ENCODE measurements around the gene FOXP1.

Gene FOXP1

DNA sequence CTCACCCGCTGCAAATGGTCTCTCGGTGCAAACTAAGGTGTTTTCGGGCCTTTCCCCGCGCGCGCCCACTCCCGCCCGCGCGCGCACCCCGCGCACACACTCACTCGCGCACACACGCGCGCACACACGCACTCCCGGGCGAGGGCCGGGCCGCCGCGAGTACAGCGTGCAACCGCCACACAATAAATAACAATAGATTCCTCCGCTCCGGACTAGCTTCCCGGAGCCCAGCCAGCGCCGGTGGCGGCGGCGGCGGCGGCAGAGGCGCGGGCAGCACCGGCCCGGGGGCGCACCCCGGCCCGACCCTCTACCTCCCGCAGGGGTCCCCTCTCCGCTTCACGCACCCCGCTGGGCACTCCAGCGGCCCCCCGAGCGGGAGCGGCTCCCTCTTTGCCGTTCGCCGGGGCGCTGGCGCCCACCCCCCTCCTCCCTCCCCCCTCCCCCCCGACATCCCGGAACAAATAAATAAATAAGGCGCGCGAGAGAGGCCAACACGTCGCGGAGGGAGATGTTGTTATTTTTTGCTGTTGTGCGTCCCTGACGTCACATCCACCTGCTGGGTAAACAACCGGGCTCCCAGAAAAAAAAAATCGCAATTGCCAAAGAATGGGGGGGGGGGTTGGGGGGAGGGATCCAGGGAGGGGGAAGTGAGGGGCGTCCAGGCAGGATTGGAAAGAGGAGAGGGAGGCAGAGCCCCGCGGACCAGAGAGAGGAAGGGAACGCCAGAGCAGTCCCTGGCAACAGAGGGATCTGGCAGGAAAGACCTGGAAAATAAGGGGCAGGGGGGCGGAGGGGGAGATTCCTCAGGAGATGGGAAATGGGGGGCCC lies at the start of gene FOXP1:
TSS of gene FOXP1 (minus strand) at position 163 of the 828 bp plus-strand sequence. CDS start 385,347 bp downstream, outside the sequence.
- peak; percentile 62 for DNase-seq (ENCODE audit: low spot score)

DNA sequence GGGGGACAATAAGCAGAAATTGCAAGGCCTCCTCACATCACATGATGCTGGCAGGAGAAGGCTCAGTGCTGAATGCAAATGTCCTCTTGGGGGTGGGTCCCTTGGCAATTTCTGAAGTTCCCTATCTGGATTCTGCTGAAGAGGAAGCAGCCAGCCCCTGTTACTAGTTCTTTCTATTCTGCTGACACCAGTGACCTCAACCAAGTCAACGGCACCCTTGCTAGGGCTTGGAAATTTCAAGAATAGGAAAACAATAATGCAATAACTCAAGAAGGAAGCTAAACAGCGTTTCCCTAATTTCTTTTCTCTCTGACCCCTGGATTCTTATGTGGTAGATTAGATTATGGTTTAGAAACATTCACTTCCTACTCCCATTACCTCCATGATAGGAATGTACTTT lies 46.2 kb upstream of the FOXP1 start:
- DNase-seq (ENCODE audit: low spot score) = no peak

DNA sequence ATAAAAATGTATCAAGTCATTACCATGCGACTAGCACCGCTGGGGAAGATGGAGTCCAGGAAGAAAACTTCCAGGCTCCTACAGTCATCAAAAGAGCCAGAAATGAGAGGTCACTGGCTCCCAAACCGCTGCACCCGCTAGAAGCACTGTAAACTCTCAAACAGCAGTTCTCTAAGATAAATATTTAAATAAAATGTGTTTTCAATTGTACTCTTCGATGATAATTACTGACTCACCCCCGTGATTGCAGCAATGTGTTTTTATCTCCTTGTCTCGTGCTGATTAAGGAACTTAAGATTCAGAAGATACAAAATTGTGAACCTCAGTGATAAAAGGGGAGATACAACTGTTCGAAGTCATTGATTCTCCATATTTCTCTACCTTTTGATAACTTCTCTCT lies 45.8 kb upstream of the FOXP1 start:
- no peak for DNase-seq (ENCODE audit: low spot score)

- no peak for DNase-seq (ENCODE audit: low spot score)
Observed at GRCh38 chr3:71628522-71628921, 45.0 kb upstream of the FOXP1 start.

DNA sequence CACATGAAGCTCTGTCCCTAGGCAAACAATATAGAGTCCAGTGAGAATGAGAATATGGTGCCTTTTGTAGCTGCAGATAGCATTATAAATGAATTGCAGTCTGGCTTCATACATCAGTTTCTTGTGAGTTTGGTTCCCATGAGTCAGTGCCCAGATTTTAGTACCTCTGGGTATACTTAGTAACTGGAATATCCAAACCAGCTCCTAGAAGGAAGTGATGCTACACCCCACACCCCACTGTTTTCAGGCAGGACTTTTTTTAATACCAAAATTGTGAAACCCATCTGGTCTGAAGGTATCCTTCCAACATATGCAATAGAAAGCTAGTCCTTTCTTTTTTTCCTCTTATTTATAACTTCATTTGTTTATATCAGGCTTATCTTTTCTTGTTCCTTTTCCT lies 42.1 kb upstream of the FOXP1 start:
- no peak for DNase-seq (ENCODE audit: low spot score)

DNA sequence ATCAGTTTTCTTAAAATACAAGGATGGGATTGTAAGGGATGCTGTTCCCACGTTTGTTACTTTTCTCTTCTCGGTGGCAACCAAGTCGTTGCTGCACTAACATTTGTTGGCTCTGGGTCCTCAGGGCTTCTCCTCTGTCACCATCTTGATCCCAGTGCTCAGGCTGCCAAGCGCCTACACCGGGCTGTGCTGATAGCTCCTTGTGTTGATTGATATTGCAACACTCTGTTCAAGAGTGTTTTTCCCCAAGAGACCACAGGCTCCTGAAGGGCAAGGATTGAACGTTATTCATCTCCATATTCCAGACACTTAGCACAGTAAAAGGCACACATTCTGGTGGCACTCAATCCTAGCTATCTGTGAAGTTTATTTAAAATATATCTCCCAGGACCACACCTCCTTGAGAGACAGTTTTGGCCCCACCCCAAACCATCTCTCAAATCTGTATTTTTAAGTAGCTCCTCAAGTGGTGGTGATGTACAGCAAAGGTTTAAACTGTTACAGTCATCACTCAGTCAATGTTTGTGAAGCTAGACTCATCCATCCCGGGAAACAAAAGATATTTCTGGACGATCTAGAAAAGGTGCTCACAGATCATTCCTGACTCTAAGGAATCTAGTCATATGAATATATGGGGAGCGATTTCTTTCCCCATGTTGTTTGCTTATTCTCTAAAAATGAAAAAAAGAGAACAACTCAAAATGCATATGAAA lies 38.5 kb upstream of the FOXP1 start:
- no peak for DNase-seq (ENCODE audit: low spot score)

GRCh38 chr3:71618538-71618937 lies 35.0 kb upstream of the FOXP1 start:
- no peak for DNase-seq (ENCODE audit: low spot score)

GRCh38 chr3:71616571-71617021 lies 33.1 kb upstream of the FOXP1 start:
- no peak for DNase-seq (ENCODE audit: low spot score)

DNA sequence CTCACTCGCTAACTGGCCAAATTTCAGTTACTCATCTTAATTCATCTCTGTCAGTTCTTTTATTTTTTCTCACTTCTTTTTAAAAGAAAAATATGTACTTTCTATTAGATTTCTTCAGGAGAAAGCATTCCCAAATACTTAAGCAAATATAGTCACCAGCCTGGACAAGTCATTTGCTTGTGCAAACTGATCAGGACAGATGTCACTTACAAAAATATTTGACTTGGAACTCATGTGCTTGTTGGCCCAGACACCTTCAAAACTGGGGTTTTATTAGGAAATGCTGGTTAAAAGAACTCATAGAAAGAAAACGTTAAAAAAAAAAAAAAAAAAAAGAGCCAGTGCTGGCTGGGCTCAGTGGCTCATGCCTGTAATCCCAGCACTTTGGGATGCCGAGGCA lies 31.3 kb upstream of the FOXP1 start:
- no peak for DNase-seq (ENCODE audit: low spot score)

DNA sequence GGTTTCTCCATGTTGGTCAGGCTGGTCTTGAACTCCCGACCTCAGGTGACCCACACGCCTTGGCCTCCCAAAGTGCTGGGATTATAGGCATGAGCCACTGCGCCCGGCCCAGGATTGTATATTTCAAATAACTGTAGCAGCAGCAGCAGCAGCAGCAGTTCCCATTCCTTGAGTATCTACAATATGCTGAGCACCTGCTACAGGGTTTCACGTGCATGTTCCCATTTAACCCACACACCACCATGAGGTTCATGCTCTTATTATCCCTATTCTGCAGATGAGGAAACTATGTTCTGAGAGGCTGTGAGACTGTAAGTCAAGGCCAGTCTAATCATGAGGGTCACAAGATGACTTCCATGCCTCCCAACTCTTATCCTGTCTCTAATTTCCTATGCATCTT lies 30.9 kb upstream of the FOXP1 start:
- DNase-seq (ENCODE audit: low spot score) = no peak

DNA sequence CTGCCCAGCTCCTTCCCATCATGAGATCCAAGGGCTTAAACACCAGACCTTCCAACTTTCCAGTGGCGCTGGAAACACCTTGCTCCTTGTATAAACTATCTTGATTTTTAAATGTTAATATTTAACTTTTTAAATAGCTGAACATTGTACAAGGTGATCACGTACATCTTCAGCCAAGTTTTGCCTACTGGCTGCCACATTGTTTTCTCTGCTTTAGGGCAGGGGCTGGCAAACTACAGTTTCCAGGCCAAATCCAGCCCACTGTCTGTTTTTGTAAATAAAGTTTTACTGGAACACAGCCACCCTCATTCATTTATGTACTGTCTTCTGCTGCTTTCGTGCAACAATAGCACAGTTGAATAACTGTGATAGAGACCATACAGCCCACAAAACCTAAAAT lies 27.6 kb upstream of the FOXP1 start:
- no peak for DNase-seq (ENCODE audit: low spot score)

DNA sequence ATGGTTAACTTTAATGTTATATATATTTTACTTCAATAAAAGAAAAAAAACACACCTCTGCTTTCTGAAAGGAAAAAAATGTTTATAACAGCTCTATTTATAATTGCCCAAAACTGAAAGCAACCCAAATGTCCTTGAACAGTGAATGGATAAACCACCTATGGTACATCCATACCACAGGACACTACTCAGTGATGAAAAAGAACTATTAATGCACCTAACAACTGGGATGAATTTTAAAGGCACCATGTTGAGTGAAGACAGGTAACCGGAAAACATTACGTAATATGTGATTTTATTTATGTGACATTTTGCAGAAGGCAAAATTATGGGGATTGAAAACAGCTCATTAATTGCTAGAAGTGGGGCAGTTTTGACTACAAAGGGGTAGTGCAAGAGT lies 23.8 kb upstream of the FOXP1 start:
- no peak for DNase-seq (ENCODE audit: low spot score)

GRCh38 chr3:71606582-71606981 lies 23.1 kb upstream of the FOXP1 start:
- DNase-seq (ENCODE audit: low spot score) = no peak

GRCh38 chr3:71602256-71602655 lies 18.7 kb upstream of the FOXP1 start:
- no peak for DNase-seq (ENCODE audit: low spot score)

DNA sequence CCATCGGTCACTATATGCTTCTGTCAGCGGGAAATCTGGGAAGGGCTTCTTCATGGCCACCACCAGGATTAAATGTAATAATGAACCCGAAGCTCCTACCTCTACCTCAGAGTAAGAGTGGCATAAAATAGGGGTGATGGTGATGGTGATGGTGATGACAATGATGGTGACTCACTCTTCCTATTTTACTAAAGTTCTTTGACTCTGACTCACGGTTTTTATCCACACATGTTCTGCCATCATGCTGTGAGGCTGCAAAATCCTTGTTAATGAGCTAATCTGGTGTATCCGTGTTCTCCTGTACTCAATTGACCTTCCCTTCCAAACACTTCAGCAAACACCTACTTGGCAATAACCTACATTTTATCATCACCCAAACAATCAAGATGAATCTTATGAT lies 18.3 kb upstream of the FOXP1 start:
- no peak for DNase-seq (ENCODE audit: low spot score)

GRCh38 chr3:71600646-71601288 lies 17.2 kb upstream of the FOXP1 start:
- DNase-seq (ENCODE audit: low spot score) = no peak

GRCh38 chr3:71599416-71599815 lies 15.9 kb upstream of the FOXP1 start:
- no peak for DNase-seq (ENCODE audit: low spot score)

DNA sequence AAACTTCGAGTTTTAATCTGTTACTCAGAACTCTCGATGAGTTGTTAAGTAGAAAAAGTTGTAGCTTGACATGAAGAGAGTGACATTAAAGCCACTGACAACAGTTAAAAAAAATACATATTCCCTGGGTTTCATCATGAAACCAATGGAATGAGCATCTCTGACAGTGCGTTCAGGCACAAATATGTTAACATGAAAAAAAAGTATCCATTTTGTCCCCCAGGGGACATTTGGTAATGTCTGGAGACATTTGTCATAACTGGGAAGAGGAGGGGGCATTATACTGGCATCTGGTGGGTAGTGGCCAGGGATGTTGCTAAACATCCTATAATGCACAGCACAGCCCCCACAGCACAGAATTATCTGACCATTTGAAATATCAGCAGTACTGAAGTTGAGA lies 14.8 kb upstream of the FOXP1 start:
- no peak for DNase-seq (ENCODE audit: low spot score)

GRCh38 chr3:71597286-71597685 lies 13.8 kb upstream of the FOXP1 start:
- DNase-seq (ENCODE audit: low spot score) = no peak

DNA sequence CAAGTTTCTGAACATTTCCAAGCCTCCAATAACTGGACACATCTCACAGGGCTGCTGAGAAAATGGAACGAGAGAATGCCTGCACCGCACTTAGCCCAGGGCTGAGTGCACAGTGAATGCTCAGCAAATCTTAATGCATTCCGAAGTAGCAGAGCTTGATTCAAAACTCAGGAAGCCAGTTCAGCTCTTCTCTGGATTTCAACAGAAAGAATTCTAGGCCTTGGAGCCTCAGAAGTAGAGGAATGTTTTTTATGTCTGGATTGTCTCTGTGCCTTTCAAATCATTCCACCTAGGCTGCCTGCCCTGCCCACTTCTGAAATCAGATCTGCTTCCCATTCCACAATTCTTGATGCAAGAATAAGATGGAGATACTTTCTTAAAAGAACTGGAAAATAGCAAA lies 9.6 kb upstream of the FOXP1 start:
- DNase-seq (ENCODE audit: low spot score) = no peak

DNA sequence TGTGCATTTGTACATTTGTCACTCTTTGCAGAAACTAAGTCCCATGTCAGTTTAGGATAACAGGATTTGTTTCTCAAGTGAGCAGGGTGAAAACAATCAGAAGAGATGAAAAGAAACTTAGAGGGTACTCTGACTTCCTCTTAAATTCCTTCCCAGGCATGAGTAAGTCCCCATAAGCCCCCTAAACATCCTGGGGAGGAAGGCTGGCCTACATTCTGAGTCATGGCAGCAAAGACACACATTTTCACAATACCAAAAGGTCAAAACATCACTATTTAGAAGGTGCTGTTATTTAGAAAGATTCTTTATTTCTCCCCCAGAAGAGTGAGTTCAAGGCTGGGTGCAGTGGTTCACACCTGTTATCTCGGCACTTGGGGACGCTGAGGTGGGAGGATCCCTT lies 7.6 kb upstream of the FOXP1 start:
- DNase-seq (ENCODE audit: low spot score) = no peak

DNA sequence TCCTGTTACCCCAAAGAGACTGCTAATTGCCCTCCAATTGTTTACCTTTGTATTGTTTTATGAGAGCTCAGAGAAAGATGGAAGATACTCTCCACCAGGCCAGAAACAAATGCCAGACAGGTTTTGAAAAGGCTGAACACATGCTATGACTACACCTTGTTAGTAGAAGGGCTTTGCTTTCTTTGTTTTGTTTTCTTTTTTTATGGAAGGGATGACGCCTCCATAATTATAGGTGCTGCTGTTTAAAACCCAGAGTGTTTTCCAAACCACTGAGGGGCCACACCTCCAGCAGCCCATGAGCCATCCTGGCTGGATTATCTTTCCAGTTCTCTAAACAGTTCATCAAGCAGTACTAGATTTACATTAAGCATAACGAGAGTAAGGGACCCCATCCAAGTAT lies 5.6 kb upstream of the FOXP1 start:
- no peak for DNase-seq (ENCODE audit: low spot score)

- DNase-seq (ENCODE audit: low spot score) = no peak
Observed at GRCh38 chr3:71587958-71588357, 4.4 kb upstream of the FOXP1 start.

Measured in CD4-positive, alpha-beta T cell treated with Interleukin-15 for 4 hours (primary cell).